Esophagus muscularis mucosa (tissue), 4 donors: ENCODE results near the gene BLACAT1. TPM values are rescaled to one million over a fixed set of nuclear protein-coding genes. Genes with fewer than 3 reads are reported as not detected.
A peak's percentile ranks its signal among the peaks of the same experiment; 100 is the strongest.

Experiments used
- DNase-seq: peaks from one replicate; pipeline ENCODE4 v3.0.0-alpha.2; 2017; ENCODE audit errors: extremely low spot score
- H3K27ac ChIP-seq, 4 donors: fragments of 200-600 bp; sonication (generic); replicated peaks in 1 of 4; 1 replicate in 3 of 4; 2 replicates in 1 of 4; pipeline ENCODE4 v1.5.1; 2016 to 2019; ENCODE audit warnings: mild to moderate bottlenecking in 1 of 4
- H3K27me3 ChIP-seq, 4 donors: fragments of 200-600 bp; sonication (generic); one replicate each; pipeline versions ENCODE4 v1.5.1 to v1.6.0; 2016 to 2019
- H3K36me3 ChIP-seq, 4 donors: fragments of 200-600 bp; sonication (generic); one replicate each; pipeline ENCODE4 v1.5.1; 2016 to 2019
- H3K4me1 ChIP-seq, 4 donors: fragments of 200-600 bp; sonication (generic); one replicate each; pipeline ENCODE4 v1.5.1; 2016 to 2019
- H3K4me3 ChIP-seq, 4 donors: fragments of 200-600 bp; sonication (generic); 1 replicate in 2 of 4; 2 replicates in 2 of 4; pipeline ENCODE4 v1.5.1; 2016 to 2019; ENCODE audit warnings: mild to moderate bottlenecking in 4 of 4, moderate library complexity in 1 of 4
- H3K9me3 ChIP-seq, 4 donors: fragments of 200-600 bp; sonication (generic); 1 replicate in 3 of 4; 2 replicates in 1 of 4; pipeline ENCODE4 v1.5.1; 2016 to 2019
- CTCF ChIP-seq, 3 experiments: fragments of 200-600 bp in 2 of 3; fragments of 450-650 bp in 1 of 3; sonication (generic) in 2 of 3; IDR thresholded peaks; one replicate each; pipeline ENCODE4 v1.5.1; 2017 to 2019; ENCODE audit warnings: antibody characterized with exemption in 3 of 3, mild to moderate bottlenecking in 2 of 3, moderate library complexity in 1 of 3
- EP300 ChIP-seq: sonication (generic); formaldehyde crosslinking; IDR thresholded peaks from one replicate; pipeline ENCODE4 v1.6.1; 2017; ENCODE audit warnings: antibody characterized with exemption
- POLR2A ChIP-seq: fragments of 450-650 bp; IDR thresholded peaks from one replicate; pipeline ENCODE4 v1.6.1; 2017; ENCODE audit warnings: antibody characterized with exemption, moderate library complexity, mild to moderate bottlenecking, low read depth
- POLR2AphosphoS5 ChIP-seq, 2 donors: sonication (generic); formaldehyde crosslinking; IDR thresholded peaks; one replicate each; pipeline ENCODE4 v1.6.1; 2017; ENCODE audit warnings: antibody characterized with exemption in 2 of 2
- WGBS: methylation state at CpG from one replicate; pipeline ENCODE4 v1.1.5; 2018; 5-methylcytosine and 5-hydroxymethylcytosine counted together
- intact Hi-C: fragments of 100-400 bp; cut with DNase I; formaldehyde crosslinking; loops from one replicate; pipeline ENCODE4 v1.15.1; 2023
- total RNA-seq, 4 donors: library from RNA; depleted of rRNA; stranded (reverse); fragments of >200 nt; gene quantifications; one replicate each; pipeline versions ENCODE4 v1.1.0 to v1.2.1, GENCODE V29; 2016

Gene BLACAT1
- total RNA-seq, 4 donors from 2014 or later, result not detected

- Histone ChIP-seq H3K4me3 (no peak overlapping the region), H3K36me3 (no peaks in the 10 kb centered on the region), H3K9me3 (no peaks in the 10 kb centered on the region), H3K4me1 (peaks cover 46 to 79% (median 73%) of the 10 kb centered on the region in 4 donors), H3K27ac (no peak overlapping the region), H3K27me3 (peaks cover 0 to under 1% (median 0%) of the 10 kb centered on the region in 4 donors)
- DNase-seq, result no peak
- intact Hi-C loops, result no loop called here
- TF ChIP-seq EP300, result no peak
- TF ChIP-seq POLR2AphosphoS5 (IDR thresholded peaks at IDR 0.05), result no peak
- TF ChIP-seq POLR2A, result no peak
- no peak for TF ChIP-seq CTCF (IDR thresholded peaks at IDR 0.05)
- WGBS, result 83% methylated on average over 12 of the region's 12 CpGs
These were observed 13.7 kb downstream of the BLACAT1 start for GRCh38 chr1:205442051-205442725.

- intact Hi-C loops, result no loop called here
- Histone ChIP-seq H3K27me3 (peaks cover 0 to 5% (median 0%) of the 10 kb centered on the region in 4 donors), H3K4me1 (peaks cover 41 to 75% (median 68%) of the 10 kb centered on the region in 4 donors), H3K27ac (peak overlapping the region in 1 of 4 donors; percentile 46), H3K9me3 (no peaks in the 10 kb centered on the region), H3K4me3 (no peak overlapping the region), H3K36me3 (no peaks in the 10 kb centered on the region)
- DNase-seq, result no peak
- WGBS, result 82% methylated on average over 3 of the region's 3 CpGs
- TF ChIP-seq EP300 (no peak), CTCF (IDR thresholded peaks at IDR 0.05) (no peak), POLR2A (no peak), POLR2AphosphoS5 (IDR thresholded peaks at IDR 0.05) (no peak)
These were observed 14.2 kb downstream of the BLACAT1 start for GRCh38 chr1:205441716-205442050.

- peaks cover 0 to 9% (median 0%) of the 10 kb centered on the region in 4 donors for H3K27me3 ChIP-seq
- no peak for DNase-seq
- intact Hi-C loops, result no loop called here
- TF ChIP-seq POLR2A (no peak), POLR2AphosphoS5 (IDR thresholded peaks at IDR 0.05) (no peak), EP300 (no peak), CTCF (IDR thresholded peaks at IDR 0.05) (no peak)
- H3K4me1 ChIP-seq, result peaks cover 40 to 73% (median 64%) of the 10 kb centered on the region in 4 donors
- 85% methylated on average over 6 of the region's 6 CpGs for WGBS
- H3K36me3 ChIP-seq, result no peaks in the 10 kb centered on the region
- H3K4me3 ChIP-seq, result peak overlapping the region in 1 of 4 donors; percentile 6
- no peaks in the 10 kb centered on the region for H3K9me3 ChIP-seq
- peak overlapping the region in 3 of 4 donors; percentile 18 to 46 (median 19) for H3K27ac ChIP-seq
These were observed 14.6 kb downstream of the BLACAT1 start for GRCh38 chr1:205441318-205441633.

- Histone ChIP-seq H3K4me1 (peaks cover 40 to 74% (median 59%) of the 10 kb centered on the region in 4 donors), H3K27ac (peak overlapping the region; percentile 19 to 54 (median 38)), H3K4me3 (peak overlapping the region in 3 of 4 donors; percentile 6 to 25 (median 21)), H3K9me3 (no peaks in the 10 kb centered on the region), H3K36me3 (no peaks in the 10 kb centered on the region), H3K27me3 (peaks cover 0 to 15% (median 3%) of the 10 kb centered on the region in 4 donors)
- intact Hi-C loops, result no loop called here
- TF ChIP-seq POLR2A (no peak), CTCF (IDR thresholded peaks at IDR 0.05) (no peak), POLR2AphosphoS5 (IDR thresholded peaks at IDR 0.05) (peak in 1 of 2 donors; percentile 19), EP300 (no peak)
- DNase-seq, result no peak
- WGBS, result 51% methylated on average over 13 of the region's 15 CpGs
These were observed 15.1 kb downstream of the BLACAT1 start for GRCh38 chr1:205440476-205441317.
